AG09319 (cell line): ENCODE results near the gene NDUFV3.
A peak's percentile ranks its signal among the peaks of the same experiment; 100 is the strongest.
"Not testable (repeated sequence)": the region's sequence is repeated elsewhere in the genome, so short reads cannot be mapped to it uniquely, and the experiment has no call there.

Experiments
- DNase-seq: peaks from one replicate; pipeline ENCODE4 v3.0.0-alpha.2; 2010; ENCODE audit warnings: low read depth; ENCODE audit errors: extremely low read depth
- CTCF ChIP-seq: IDR thresholded peaks from 2 replicates; pipeline ENCODE4 v1.5.1; 2011; ENCODE audit warnings: low read depth, mild to moderate bottlenecking, inconsistent platforms, low read length, moderate library complexity

The NDUFV3 gene

GRCh38 chr21:42937034-42937940, 44.2 kb downstream of the NDUFV3 start:
- not testable (repeated sequence) for DNase-seq

- no peak for TF ChIP-seq CTCF
Measured at GRCh38 chr21:42937960-42938605, 45.0 kb downstream of the NDUFV3 start.

GRCh38 chr21:42938606-42938995, 45.5 kb downstream of the NDUFV3 start:
- DNase-seq: not testable (repeated sequence)

More at GRCh38 chr21:42937960-42938605, 45.0 kb downstream of the NDUFV3 start:
- DNase-seq: no peak

GRCh38 chr21:42939582-42940413, 46.7 kb downstream of the NDUFV3 start:
- peak; percentile 88 for DNase-seq

GRCh38 chr21:42941696-42942085, 48.6 kb downstream of the NDUFV3 start:
- TF ChIP-seq CTCF: no peak
- no peak for DNase-seq

More at GRCh38 chr21:42939582-42940413, 46.7 kb downstream of the NDUFV3 start:
- no peak for TF ChIP-seq CTCF

GRCh38 chr21:42942244-42942643, 49.1 kb downstream of the NDUFV3 start:
- DNase-seq: no peak
- TF ChIP-seq CTCF: no peak

- DNase-seq: not testable (repeated sequence)
Measured at GRCh38 chr21:42949094-42949755, 56.1 kb downstream of the NDUFV3 start.

GRCh38 chr21:42951193-42951592, 58.1 kb downstream of the NDUFV3 start:
- DNase-seq: not testable (repeated sequence)
